Measurements from ENCODE around the gene VRK3. TPM values are rescaled to one million over a fixed set of nuclear protein-coding genes. Genes with fewer than 3 reads are reported as not detected.

The VRK3 gene
- total RNA-seq, 2 experiments from 2014 or later = 80.0 to 80.6 TPM

- ChIA-PET CTCF (interaction anchor here (0.6 to 1.1 kb wide), 4 partner anchors 11 to 360 kb away, joined by 3 to 4 read pairs (median 3); no protein-coding TSS in a partner anchor), POLR2A (interaction anchor here (0.8 to 3.9 kb wide), 23 partner anchors 9 to 1774 kb away, joined by 3 to 43 read pairs (median 5); partner anchors contain the start of genes AKT1S1, FUZ, IL4I1 and PNKP)
- Mint-ChIP-seq H3K4me1 (peaks cover 74% of the 10 kb centered on the region), H3K27me3 (no peaks in the 10 kb centered on the region), H3K4me3 (peak within 1 kb of the TSS; percentile 95), H3K9me3 (peaks cover 2% of the 10 kb centered on the region), H3K27ac (peak within 1 kb of the TSS; percentile 97), H3K36me3 (ENCODE audit: low read depth) (peaks cover 67% of the 10 kb centered on the region)
- DNase-seq = peak; percentile 91
Measured at GRCh38 chr19:49929121-49929610, 96.0 kb downstream of the VRK3 start, which contains the start of the genes ATF5 and NUP62. TSS of gene ATF5 (plus strand) at chr19:49929205. CDS start at chr19:49930851, 1,646 bp downstream. TSS of gene NUP62 (minus strand) at chr19:49929504. CDS start at chr19:49909807, 19,697 bp downstream.

- DNase-seq = no peak
- H3K4me3 Mint-ChIP-seq = peak overlapping the region; percentile 95
- H3K27ac Mint-ChIP-seq = peak overlapping the region; percentile 97
- peaks cover 74% of the 10 kb centered on the region for H3K36me3 Mint-ChIP-seq (ENCODE audit: low read depth)
- POLR2A ChIA-PET = interaction anchor here (0.6 to 3.9 kb wide), 15 partner anchors 8 to 878 kb away, joined by 3 to 43 read pairs (median 4); partner anchors contain the start of genes AKT1S1, FUZ, IL4I1 and PTOV1
- H3K9me3 Mint-ChIP-seq = peaks cover 2% of the 10 kb centered on the region
- H3K4me1 Mint-ChIP-seq = peaks cover 75% of the 10 kb centered on the region
- CTCF ChIA-PET = interaction anchor here (0.7 to 1.2 kb wide), 4 partner anchors 8 to 98 kb away, joined by 3 to 4 read pairs (median 3); partner anchors contain the start of gene ZNF473
- H3K27me3 Mint-ChIP-seq = no peaks in the 10 kb centered on the region
Measured at GRCh38 chr19:49927526-49928264, 97.5 kb downstream of the VRK3 start.

- Mint-ChIP-seq H3K4me1 (peaks cover 74% of the 10 kb centered on the region), H3K4me3 (no peak overlapping the region), H3K27me3 (no peaks in the 10 kb centered on the region), H3K9me3 (no peaks in the 10 kb centered on the region), H3K27ac (no peak overlapping the region), H3K36me3 (ENCODE audit: low read depth) (peaks cover 76% of the 10 kb centered on the region)
- DNase-seq = no peak
- ChIA-PET POLR2A (interaction anchor here (2.3 to 3.9 kb wide), 4 partner anchors 7 to 76 kb away, joined by 5 to 39 read pairs (median 25); partner anchors contain the start of genes AKT1S1, PTOV1 and TBC1D17), CTCF (no interaction called here)
Measured at GRCh38 chr19:49926515-49926914, 98.7 kb downstream of the VRK3 start.

Other genes with a start within 250 kb of the VRK3 start
- 10 to 100 TPM; 13.7 to 13.9 TPM for gene FUZ, start 212.1 kb downstream of the VRK3 start, total RNA-seq
- 10 to 100 TPM; 65.3 to 67.9 TPM for gene MED25, start 207.1 kb downstream of the VRK3 start, total RNA-seq
- 10 to 100 TPM; 69.3 to 71.7 TPM for gene PTOV1, start 174.2 kb downstream of the VRK3 start, total RNA-seq
- gene PNKP, start 157.8 kb downstream of the VRK3 start, total RNA-seq = 100 to 1,000 TPM; 121 to 129 TPM
- 10 to 100 TPM; 20.2 to 23.0 TPM for gene AKT1S1, start 148.0 kb downstream of the VRK3 start, total RNA-seq
- 10 to 100 TPM; 42.3 to 47.6 TPM for gene TBC1D17, start 147.7 kb downstream of the VRK3 start, total RNA-seq
- 10 to 100 TPM; 25.7 to 26.4 TPM for gene IL4I1, start 128.5 kb downstream of the VRK3 start, total RNA-seq
- 10 to 100 TPM; 19.6 to 20.0 TPM for gene ATF5, start 96.2 kb downstream of the VRK3 start, total RNA-seq
- 100 to 1,000 TPM; 113 to 114 TPM for gene NUP62, start 95.9 kb downstream of the VRK3 start, total RNA-seq
- not detected for gene SIGLEC11, start 64.2 kb downstream of the VRK3 start, total RNA-seq
- gene ZNF473, start 633 bp upstream of the VRK3 start, total RNA-seq = 1 to 10 TPM; 8.0 to 8.1 TPM
- gene IZUMO2, start 137.9 kb upstream of the VRK3 start, total RNA-seq = not detected
- not detected for gene MYH14, start 178.2 kb upstream of the VRK3 start, total RNA-seq